Measurements from ENCODE around the gene KRT76. TPM values are rescaled to one million over a fixed set of nuclear protein-coding genes. Genes with fewer than 3 reads are reported as not detected.

The KRT76 gene
- total and polyA plus RNA-seq, 7 donors, result not detected

DNA sequence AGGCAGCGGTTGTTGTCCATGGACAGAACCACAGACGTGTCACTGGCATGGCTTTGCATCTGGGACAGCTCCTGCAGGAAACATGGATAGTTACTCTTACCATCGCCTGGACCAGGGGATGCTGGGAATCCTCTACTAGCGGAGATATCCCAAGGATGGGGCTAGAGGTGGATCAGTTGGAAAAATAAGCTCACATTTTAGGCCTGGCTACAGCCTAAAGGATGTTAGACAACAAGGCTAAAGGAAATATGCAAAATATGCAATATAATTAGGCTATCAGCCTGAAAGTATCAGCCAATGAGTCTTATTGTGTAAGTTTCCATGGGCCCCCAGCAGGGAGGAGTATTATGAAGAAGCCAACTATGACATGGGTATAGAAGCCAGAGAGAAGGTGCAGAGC lies 5.0 kb downstream of the KRT76 start:
- DNase-seq (no peak), ATAC-seq (no peak)
- Histone ChIP-seq H3K4me3 (no peak overlapping the region), H3K27me3 (ENCODE audit: insufficient read depth in 3 of 3, low read length in 2 of 3) (peaks cover 0 to 11% (median 0%) of the 10 kb centered on the region in 3 donors), H3K36me3 (ENCODE audit: insufficient read depth in 1 of 2, low read depth in 1 of 2) (no peaks in the 10 kb centered on the region), H3K9me3 (no peaks in the 10 kb centered on the region), H3K27ac (no peak overlapping the region), H3K4me1 (no peaks in the 10 kb centered on the region)
- intact Hi-C loops (cut with DNase I), result no loop called here
- WGBS, 3 donors, result 80 to 84% (median 81%) methylated on average over 4 of the region's 4 CpGs
- no peak for TF ChIP-seq CTCF (IDR thresholded peaks at IDR 0.05)

DNA sequence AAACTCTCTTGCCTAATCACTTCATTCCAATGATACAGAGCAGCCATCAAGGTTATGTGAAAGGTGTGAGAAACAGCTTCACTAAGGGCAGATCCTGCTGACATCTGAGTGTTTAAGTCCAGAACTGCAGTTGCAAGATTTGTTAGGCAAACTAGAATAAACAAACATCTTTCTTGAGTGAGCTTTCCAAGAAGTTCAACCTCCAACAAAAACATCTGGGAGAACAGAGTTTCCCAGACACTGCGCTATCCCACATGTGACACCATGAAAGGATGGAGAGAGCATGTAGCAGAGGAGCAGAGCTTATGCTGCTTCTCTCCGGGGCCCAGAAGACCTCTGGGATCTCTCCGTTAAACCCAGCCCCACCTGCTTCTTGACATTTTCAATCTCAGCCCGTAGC lies 5.6 kb downstream of the KRT76 start:
- ATAC-seq, result no peak
- Histone ChIP-seq H3K9me3 (no peaks in the 10 kb centered on the region), H3K4me3 (no peak overlapping the region), H3K36me3 (ENCODE audit: insufficient read depth in 1 of 2, low read depth in 1 of 2) (no peaks in the 10 kb centered on the region), H3K27ac (no peak overlapping the region), H3K4me1 (no peaks in the 10 kb centered on the region), H3K27me3 (ENCODE audit: insufficient read depth in 3 of 3, low read length in 2 of 3) (peaks cover 0 to 11% (median 0%) of the 10 kb centered on the region in 3 donors)
- TF ChIP-seq CTCF (IDR thresholded peaks at IDR 0.05), result no peak
- 67 to 75% (median 73%) methylated on average over 4 of the region's 4 CpGs for WGBS, 3 donors
- no peak for DNase-seq
- intact Hi-C loops (cut with DNase I), result no loop called here

GRCh38 chr12:52771088-52771487 lies 6.1 kb downstream of the KRT76 start:
- ATAC-seq (no peak), DNase-seq (no peak)
- TF ChIP-seq CTCF (IDR thresholded peaks at IDR 0.05), result no peak
- Histone ChIP-seq H3K27ac (no peak overlapping the region), H3K36me3 (ENCODE audit: insufficient read depth in 1 of 2, low read depth in 1 of 2) (no peaks in the 10 kb centered on the region), H3K4me3 (no peak overlapping the region), H3K4me1 (no peaks in the 10 kb centered on the region), H3K9me3 (no peaks in the 10 kb centered on the region), H3K27me3 (ENCODE audit: insufficient read depth in 3 of 3, low read length in 2 of 3) (peaks cover 0 to 11% (median 0%) of the 10 kb centered on the region in 3 donors)
- intact Hi-C loops (cut with DNase I), result no loop called here
- WGBS, 3 donors, result 58 to 64% (median 60%) methylated on average over 6 of the region's 6 CpGs

- TF ChIP-seq CTCF (IDR thresholded peaks at IDR 0.05), result no peak
- Histone ChIP-seq H3K4me3 (no peak overlapping the region), H3K27me3 (ENCODE audit: insufficient read depth in 3 of 3, low read length in 2 of 3) (peaks cover 0 to 11% (median 0%) of the 10 kb centered on the region in 3 donors), H3K36me3 (ENCODE audit: insufficient read depth in 1 of 2, low read depth in 1 of 2) (no peaks in the 10 kb centered on the region), H3K4me1 (no peaks in the 10 kb centered on the region), H3K27ac (no peak overlapping the region), H3K9me3 (no peaks in the 10 kb centered on the region)
- ATAC-seq (no peak), DNase-seq (no peak)
- intact Hi-C loops (cut with DNase I), result no loop called here
Measured at GRCh38 chr12:52769946-52770345, 7.2 kb downstream of the KRT76 start.

DNA sequence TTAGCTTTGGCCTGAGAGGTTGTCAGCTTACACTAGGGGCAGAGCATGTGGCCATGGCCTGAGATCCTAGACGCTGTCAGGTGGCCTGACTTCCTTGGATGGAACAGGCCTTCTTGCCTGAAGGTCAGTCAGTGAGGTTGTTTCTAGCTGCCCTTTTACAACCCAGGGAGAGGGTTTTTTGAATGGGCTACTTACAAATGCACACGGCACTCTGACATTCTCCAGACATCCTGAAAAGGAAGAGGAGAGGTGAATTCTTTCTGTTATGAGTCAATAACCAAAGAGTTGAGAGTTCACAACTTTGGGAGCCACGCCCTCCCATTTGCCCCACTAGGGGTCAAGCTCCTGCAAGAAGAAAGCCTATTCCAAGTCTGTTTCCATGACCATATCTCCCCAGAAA lies 7.8 kb downstream of the KRT76 start:
- WGBS, 3 donors, result 56 to 64% (median 62%) methylated on average over 3 of the region's 3 CpGs
- no peak for ATAC-seq

More for the DNA sequence above, 7.8 kb downstream of the KRT76 start:
- H3K4me1 ChIP-seq, result no peaks in the 10 kb centered on the region
- no peak for DNase-seq
- H3K27me3 ChIP-seq (ENCODE audit: insufficient read depth in 3 of 3, low read length in 2 of 3), result peaks cover 0 to 11% (median 0%) of the 10 kb centered on the region in 3 donors
- H3K9me3 ChIP-seq, result no peaks in the 10 kb centered on the region
- no peak overlapping the region for H3K27ac ChIP-seq
- TF ChIP-seq CTCF (IDR thresholded peaks at IDR 0.05), result no peak
- H3K4me3 ChIP-seq, result no peak overlapping the region
- intact Hi-C loops (cut with DNase I), result no loop called here
- H3K36me3 ChIP-seq (ENCODE audit: insufficient read depth in 1 of 2, low read depth in 1 of 2), result no peaks in the 10 kb centered on the region
